ENCODE results near the gene STK11IP. TPM values are rescaled to one million over a fixed set of nuclear protein-coding genes. Genes with fewer than 3 reads are reported as not detected.

Gene STK11IP
- polyA plus RNA-seq (2014; cell fraction: cytosol; rRNA removed), result 15.9 and 22.7 TPM in 2 replicates
- 144 and 145 TPM in 2 replicates for polyA plus RNA-seq (2014; cell fraction: nucleus; rRNA removed)

- DNase-seq (ENCODE audit: low spot score), result peak; percentile 97
Measured at GRCh38 chr2:219597552-219598307, at the start of gene STK11IP. TSS of gene STK11IP (plus strand) at chr2:219597857. CDS start at chr2:219598120, 263 bp downstream.

GRCh38 chr2:219548990-219549389, 48.7 kb upstream of the STK11IP start:
- no peak for DNase-seq (ENCODE audit: low spot score)

- DNase-seq (ENCODE audit: low spot score), result no peak
Measured at GRCh38 chr2:219549619-219550018, 48.0 kb upstream of the STK11IP start.

- DNase-seq (ENCODE audit: low spot score), result peak; percentile 50
Measured at GRCh38 chr2:219551441-219552381, 45.9 kb upstream of the STK11IP start.

- DNase-seq (ENCODE audit: low spot score), result peak; percentile 84
Measured at GRCh38 chr2:219552382-219553167, 45.1 kb upstream of the STK11IP start.

- no peak for DNase-seq (ENCODE audit: low spot score)
Measured at GRCh38 chr2:219553168-219553417, 44.6 kb upstream of the STK11IP start.

- no peak for DNase-seq (ENCODE audit: low spot score)
Measured at GRCh38 chr2:219553463-219553963, 44.1 kb upstream of the STK11IP start.

GRCh38 chr2:219554350-219554749, 43.3 kb upstream of the STK11IP start:
- no peak for DNase-seq (ENCODE audit: low spot score)

- DNase-seq (ENCODE audit: low spot score), result no peak
Measured at GRCh38 chr2:219555956-219556355, 41.7 kb upstream of the STK11IP start.

GRCh38 chr2:219556413-219556812, 41.2 kb upstream of the STK11IP start:
- DNase-seq (ENCODE audit: low spot score), result no peak

- no peak for DNase-seq (ENCODE audit: low spot score)
Measured at GRCh38 chr2:219557320-219557719, 40.3 kb upstream of the STK11IP start.

GRCh38 chr2:219557791-219558785, 39.6 kb upstream of the STK11IP start:
- no peak for DNase-seq (ENCODE audit: low spot score)

GRCh38 chr2:219559156-219559915, 38.3 kb upstream of the STK11IP start:
- DNase-seq (ENCODE audit: low spot score), result no peak

GRCh38 chr2:219560037-219560892, 37.4 kb upstream of the STK11IP start:
- no peak for DNase-seq (ENCODE audit: low spot score)

GRCh38 chr2:219560893-219561178, 36.8 kb upstream of the STK11IP start:
- no peak for DNase-seq (ENCODE audit: low spot score)

- DNase-seq (ENCODE audit: low spot score), result no peak
Measured at GRCh38 chr2:219561179-219562048, 36.2 kb upstream of the STK11IP start.

GRCh38 chr2:219562049-219563020, 35.3 kb upstream of the STK11IP start:
- no peak for DNase-seq (ENCODE audit: low spot score)
